HuH-7.5 (cell line): ENCODE measurements around the gene ZBTB9.

Experiments used
- DNase-seq: peaks from one replicate; pipeline ENCODE4 v3.0.0; 2011; ENCODE audit warnings: low spot score

ZBTB9 gene, protein sequence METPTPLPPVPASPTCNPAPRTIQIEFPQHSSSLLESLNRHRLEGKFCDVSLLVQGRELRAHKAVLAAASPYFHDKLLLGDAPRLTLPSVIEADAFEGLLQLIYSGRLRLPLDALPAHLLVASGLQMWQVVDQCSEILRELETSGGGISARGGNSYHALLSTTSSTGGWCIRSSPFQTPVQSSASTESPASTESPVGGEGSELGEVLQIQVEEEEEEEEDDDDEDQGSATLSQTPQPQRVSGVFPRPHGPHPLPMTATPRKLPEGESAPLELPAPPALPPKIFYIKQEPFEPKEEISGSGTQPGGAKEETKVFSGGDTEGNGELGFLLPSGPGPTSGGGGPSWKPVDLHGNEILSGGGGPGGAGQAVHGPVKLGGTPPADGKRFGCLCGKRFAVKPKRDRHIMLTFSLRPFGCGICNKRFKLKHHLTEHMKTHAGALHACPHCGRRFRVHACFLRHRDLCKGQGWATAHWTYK

DNA sequence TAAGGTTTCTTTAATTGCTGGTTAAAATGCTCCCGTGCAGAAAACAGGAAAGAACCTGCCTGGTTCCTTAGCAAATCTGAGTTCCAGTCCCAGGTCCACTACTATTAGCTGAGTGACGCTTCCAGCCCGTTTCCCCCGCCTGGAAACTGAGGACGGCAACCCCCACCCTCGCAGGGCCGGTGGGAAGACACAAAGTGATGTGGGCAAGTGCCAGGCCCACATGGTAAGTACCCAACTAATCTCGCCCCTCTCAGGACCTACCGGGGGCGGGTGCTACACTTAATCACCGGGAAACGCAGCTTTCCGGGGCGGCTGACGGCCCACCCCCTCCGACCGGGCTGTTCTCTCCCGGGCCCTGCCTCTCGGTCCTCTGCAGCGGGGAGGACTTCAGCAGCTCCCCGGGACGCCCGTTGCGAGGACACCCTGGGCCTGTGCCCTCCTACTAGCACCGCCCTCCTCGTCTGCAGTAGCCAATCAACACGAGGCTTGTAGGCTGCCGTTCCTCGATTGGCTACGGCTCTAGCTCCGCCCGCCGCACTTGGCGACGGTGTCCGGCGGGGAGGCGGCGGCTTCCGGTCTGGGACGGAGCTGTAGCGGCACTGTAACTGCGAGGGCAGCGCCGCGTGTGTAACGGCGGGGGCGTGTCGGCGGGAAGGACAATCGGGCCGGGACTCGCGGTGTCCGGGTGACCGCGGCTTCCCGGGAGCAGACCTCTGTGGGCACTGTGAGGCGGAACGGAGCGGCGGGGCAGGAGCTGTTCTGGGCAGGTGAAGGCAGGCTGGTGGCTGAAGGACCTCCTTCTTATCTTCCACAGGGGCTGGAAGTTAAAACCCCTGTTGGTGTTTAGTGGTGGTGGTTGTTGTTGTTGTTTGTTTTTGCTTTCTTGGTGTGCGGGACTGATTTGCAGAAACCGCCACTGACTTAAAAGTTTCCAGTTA is at the start of gene ZBTB9:
ZBTB9 (plus strand) TSS at position 568 of the 938 bp plus-strand sequence. CDS start 525 bp downstream, outside the sequence.
- DNase-seq = peak; percentile 97

DNA sequence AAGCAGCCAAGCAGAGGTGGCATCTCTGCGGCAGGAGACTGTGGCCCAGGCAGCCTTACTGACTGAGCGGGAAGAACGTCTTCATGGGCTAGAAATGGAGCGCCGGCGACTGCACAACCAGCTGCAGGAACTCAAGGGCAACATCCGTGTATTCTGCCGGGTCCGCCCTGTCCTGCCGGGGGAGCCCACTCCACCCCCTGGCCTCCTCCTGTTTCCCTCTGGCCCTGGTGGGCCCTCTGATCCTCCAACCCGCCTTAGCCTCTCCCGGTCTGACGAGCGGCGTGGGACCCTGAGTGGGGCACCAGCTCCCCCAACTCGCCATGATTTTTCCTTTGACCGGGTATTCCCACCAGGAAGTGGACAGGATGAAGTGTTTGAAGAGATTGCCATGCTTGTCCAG is 49.5 kb upstream of the ZBTB9 start:
- DNase-seq = no peak

DNA sequence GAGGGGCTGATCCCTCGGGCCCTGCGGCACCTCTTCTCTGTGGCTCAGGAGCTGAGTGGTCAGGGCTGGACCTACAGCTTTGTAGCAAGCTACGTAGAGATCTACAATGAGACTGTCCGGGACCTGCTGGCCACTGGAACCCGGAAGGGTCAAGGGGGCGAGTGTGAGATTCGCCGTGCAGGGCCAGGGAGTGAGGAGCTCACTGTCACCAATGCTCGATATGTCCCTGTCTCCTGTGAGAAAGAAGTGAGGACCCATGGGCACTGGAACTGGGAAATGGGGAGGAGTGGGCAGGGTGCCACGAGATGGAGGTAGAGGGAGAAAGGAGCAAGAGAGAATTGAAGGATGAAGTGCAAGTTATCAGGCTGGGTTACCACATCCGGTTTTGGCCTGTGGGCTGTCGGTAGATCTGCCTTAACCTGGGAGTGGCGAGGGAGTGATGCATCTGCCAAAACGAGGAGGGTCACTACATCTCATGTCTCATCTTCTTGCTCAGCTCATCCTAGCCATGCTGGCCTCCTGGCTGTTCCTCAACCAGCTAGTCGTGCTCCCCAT is 48.9 kb upstream of the ZBTB9 start:
- DNase-seq = no peak

DNA sequence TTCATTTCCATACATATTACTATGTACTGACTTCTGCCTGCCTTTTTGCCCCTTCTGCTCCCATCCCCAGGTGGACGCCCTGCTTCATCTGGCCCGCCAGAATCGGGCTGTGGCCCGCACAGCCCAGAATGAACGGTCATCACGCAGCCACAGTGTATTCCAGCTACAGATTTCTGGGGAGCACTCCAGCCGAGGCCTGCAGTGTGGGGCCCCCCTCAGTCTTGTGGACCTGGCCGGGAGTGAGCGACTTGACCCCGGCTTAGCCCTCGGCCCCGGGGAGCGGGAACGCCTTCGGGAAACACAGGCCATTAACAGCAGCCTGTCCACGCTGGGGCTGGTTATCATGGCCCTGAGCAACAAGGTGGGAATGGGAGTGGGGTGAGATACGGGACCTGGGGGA is 48.2 kb upstream of the ZBTB9 start:
- no peak for DNase-seq

DNA sequence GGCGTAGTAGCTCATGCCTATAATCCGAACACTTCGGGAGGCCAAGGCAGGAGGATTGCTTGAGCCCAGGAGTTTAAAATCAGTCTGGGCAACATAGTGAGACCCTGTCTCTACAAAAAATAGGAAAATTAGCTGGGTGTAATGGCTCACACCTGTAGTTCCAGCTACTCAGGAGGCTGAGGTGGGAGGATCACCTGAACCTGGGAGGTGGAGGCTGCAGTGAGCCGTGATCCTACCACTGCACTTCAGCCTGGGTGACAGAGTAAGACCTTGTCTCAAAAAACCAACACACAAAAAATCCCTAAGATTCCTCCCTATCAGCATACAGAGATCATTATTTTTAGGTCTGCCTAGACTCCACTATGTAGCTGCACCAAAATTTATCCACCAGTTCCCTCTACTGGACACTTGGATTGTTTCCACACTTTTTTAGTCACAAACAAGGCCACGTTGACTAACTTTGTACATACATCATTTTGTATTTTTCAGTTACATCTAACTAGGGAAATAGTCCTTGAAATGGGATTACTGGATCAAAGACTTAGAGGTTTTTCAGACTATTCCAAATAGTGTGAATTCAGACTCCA is 47.2 kb upstream of the ZBTB9 start:
- DNase-seq = no peak

DNA sequence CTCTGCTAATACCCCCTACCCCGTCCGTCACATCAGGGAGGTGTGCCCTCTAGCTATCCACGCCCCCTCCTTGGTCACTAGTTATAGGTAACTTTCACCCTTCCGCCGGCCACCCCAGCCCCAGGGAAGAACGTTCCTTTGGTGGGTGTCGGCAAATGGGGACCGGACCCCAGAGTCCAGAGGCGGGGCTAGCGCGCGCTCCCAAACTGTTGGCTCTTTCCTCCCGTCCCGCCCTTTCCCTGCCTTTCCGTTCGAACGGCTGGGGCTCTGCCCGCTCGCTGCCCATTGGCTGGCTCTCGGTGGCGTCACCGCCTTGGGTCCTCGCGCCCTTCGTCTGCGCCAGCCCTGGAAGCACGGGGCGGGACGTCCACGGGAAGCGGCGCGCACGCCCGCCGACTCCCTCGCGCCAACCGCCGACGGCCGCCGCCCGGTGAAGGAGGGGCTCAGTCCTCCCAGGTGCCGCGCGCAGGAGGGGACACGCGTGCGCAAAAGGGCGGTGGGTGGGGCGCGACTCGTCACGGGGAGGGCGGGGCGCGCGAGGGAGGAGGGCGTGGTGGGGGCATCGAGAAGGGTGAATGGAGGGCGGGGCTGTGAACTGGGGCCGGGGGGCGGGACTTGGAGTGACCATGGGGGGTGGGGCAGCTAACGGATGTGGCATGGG is 44.2 kb upstream of the ZBTB9 start:
- peak; percentile 86 for DNase-seq

DNA sequence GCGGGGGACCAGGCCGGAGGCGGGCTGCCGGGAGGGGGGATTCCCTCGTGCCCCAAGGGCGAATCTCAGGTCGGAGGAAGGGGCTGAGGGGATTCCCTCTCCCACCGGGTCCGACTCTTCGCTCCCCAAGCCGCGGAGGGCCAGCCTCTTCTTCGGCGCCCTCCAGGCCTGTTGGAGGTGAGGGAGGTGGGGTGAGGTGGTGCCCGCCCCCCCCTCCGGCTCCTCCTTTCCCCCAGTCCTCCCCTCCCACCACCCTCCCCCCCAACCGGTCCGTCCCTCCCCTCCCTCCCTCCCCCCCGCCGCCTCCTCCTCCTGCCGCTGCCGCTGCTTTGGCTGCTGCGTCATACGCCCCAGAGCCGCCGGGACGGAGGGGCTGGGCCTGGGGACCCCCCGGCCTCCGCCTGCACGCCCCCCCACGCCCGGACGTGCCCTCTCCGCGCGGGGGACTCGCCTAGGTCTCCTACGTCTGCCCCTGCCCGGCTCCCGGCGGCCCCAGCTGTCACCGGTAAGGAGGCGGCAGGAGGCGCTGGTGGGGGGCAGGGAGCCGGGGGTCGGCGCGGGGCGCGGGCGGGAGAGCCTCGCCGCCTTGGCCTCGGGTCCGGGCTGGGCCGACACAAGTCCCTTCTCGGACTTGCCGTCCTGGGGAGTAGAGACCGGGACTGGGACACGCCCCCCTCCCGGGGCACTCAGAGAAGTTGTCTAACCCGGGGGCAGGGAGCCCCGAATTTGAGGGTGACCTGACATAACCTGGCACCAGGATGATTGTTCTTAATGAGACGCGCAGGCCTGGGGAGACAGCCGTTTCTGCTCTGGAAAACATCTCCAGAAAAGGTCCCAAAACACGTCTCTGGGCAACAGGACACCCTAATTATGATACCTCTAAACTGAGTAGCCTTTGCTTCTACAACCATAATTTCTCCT is 43.4 kb upstream of the ZBTB9 start, which contains the start of gene PHF1:
PHF1 (plus strand) TSS at position 304 of the 921 bp plus-strand sequence. CDS start 1,250 bp downstream, outside the sequence.
- peak; percentile 68 for DNase-seq

DNA sequence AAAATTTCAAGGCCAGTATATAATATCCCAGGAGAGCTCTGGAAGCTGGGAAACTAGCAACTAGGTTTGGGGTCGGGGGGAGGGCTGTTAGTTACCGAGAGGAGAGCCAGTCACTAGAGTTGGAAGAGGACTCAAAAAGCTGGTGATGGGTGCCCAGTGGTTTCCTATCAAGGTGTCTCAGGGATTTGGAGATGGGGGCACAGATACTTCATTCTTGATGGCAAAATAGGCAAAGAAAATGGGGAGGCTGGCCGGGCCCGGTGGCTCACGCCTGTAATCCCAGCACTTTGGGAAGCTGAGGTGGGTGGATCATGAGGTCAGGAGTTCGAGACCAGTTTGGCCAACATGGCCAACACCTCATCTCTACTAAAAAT is 42.8 kb upstream of the ZBTB9 start:
- no peak for DNase-seq

DNA sequence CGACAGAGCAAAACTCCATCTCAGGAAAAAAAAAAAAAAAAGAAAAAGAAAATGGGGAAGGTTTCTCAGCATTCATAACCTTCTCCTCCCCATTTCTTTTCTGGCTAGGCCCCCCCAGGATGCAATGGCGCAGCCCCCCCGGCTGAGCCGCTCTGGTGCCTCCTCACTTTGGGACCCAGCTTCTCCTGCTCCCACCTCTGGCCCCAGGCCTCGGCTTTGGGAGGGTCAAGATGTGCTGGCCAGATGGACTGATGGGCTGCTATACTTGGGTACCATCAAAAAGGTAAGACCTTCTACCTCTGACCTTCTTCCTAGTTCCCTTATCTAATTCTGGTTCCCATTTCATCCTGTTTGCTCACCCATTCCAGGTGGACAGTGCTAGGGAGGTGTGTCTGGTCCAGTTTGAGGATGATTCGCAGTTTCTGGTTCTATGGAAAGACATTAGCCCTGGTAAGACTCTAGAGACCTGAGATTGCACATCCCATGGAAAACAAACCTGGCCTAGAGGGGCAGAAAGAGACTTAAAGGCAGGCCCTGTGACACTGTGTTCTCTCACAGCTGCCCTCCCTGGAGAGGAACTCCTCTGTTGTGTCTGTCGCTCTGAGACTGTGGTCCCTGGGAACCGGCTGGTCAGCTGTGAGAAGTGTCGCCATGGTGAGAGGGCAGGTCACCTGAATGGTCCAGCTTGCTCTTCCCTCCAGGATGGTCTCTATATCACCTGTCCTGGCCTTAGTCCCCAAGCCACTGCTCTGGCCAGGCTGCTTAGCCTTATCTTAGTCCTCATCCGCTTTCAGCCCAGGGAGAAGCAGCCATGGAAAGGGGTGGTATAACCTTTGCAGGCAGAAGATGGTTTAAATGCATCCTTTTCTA is 42.0 kb upstream of the ZBTB9 start:
- no peak for DNase-seq

DNA sequence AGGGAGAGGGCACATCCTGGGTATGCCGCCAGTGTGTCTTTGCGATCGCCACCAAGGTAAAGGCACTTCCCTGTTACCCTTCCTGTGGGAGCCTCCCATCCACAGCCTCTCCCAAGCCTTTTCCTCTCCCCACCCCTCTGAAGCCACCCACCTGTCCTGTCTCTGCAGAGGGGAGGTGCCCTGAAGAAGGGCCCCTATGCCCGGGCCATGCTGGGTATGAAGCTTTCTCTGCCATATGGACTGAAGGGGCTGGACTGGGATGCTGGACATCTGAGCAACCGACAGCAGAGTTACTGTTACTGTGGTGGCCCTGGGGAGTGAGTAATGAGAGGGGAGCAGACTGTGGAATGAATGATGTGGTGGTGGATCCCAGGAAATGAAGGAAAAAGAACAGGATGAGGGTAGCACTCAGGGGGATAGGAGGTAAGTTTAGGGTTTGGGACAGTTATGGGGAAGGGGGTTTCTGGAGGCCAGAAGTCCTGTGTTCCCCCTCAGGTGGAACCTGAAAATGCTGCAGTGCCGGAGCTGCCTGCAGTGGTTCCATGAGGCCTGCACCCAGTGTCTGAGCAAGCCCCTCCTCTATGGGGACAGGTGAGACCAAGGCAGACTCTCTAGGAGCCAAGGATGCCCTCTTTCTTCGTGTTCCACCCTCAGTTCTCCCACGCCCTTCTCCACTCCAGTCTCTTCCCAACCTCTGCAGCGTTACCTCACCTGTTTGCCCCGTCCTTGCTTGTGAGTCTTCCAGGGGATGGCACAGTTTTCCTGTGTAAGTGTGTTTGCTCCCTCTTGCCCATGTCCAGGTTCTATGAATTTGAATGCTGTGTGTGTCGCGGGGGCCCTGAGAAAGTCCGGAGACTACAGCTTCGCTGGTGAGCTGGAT is 40.9 kb upstream of the ZBTB9 start:
- DNase-seq = no peak

DNA sequence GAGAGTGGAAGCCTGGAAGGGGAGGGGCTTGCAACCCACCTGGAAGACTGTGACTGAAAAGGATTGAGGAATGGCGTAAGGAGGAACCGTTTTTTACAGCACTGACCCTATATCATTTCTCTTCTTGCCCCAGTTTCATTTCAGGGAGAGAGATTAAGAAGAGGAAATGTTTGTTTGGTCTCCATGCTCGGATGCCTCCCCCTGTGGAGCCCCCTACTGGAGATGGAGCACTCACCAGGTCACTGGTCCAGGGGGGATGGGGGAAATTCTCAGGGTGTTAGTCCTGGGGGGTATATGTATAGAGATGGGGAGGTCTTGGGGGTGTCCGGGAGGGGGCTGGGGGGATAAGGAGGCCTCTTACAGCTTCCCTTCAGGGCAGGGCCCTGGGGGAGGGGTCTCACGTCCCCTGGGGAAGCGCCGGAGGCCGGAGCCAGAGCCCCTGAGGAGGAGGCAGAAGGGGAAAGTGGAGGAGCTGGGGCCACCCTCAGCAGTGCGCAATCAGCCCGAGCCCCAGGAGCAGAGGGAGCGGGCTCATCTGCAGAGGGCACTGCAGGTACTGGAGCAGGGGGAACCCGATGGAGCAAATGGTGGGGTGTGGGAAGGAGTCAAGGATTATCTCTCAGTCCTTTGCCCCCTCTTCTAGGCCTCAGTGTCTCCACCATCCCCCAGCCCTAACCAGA is 39.6 kb upstream of the ZBTB9 start:
- DNase-seq = no peak

DNA sequence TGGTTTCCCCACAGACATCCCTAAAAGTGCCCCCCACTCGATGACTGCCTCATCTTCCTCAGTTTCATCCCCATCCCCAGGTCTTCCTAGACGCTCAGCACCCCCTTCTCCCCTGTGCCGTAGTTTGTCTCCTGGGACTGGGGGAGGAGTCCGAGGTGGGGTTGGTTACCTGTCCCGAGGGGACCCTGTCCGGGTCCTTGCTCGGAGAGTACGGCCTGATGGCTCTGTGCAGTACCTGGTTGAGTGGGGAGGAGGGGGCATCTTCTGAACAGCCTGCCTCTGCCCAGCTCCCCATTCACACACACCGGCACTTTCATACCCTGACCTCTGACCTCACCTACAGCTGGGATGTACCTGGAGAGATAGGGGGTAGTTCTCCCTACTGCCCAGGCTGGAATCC is 38.5 kb upstream of the ZBTB9 start:
- no peak for DNase-seq

DNA sequence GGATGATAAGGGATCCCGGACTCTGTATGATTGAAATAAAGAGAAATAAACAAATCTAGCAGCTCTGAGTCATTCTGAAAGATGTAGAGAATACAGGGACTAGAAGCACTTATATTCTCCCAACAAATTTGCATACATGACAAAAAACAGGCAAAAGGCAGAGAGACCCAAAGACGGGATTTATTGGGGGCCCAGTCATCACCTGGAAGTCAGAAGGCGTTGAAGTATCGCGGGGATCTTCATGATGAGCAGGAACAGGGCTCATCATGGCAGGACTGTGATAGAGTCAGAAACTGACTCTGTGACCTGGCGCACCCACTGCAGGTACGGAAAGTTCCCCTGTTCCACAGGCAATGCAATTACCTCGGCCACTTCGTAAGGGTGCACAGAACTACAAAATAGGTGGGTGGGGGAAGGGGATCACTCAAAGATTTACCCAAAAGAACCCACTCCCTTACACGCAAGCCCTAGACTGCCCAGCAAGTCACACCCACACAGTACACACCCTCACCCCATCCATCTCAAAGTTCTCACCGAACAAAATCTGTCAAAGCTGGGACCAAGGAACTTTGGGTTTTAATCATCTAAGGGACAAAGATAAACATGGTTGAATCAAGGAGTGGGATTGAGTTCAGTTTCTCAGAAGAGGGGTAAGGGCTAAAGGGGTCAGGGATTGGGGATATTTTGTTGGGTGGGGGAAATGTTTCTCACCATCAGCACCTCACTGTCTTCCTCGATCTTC is 37.8 kb upstream of the ZBTB9 start:
- no peak for DNase-seq

DNA sequence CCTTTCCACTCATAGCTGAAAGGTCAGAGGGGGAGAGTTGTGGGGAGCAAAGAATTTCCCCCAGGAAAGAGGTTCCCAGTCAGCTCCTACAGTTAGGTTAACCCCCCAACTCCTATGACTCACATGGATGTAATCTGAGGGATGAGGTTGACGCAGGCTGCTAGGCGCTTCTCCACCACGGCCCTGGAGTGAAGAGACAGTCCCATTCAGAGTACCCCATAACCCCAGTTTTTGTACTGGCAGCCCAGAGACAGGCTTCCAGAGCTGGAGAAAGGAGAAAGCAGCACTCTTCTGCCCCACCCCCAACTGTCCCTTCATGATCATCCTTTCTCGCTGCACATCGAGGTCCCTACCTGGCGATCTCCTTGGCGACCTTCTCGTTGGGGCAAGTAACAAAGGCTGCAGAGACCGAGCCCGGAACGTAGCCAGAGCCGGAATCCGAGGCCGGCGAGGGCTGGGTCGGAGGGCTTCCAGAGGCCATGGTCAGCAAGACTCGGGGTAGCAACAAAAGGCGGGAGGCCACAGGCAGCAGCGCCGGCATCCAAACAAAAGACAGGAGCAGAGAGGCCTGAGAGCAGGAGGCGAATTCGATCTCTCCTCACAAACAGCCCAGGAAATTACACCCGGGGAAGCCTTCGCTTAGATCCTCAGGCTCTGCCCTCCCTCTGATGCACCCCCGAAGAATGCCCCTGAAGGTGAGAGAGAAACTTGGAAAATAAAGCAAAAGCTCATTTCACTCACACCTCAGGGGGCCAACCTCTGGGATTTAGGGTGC is 37.1 kb upstream of the ZBTB9 start:
- DNase-seq = no peak

DNA sequence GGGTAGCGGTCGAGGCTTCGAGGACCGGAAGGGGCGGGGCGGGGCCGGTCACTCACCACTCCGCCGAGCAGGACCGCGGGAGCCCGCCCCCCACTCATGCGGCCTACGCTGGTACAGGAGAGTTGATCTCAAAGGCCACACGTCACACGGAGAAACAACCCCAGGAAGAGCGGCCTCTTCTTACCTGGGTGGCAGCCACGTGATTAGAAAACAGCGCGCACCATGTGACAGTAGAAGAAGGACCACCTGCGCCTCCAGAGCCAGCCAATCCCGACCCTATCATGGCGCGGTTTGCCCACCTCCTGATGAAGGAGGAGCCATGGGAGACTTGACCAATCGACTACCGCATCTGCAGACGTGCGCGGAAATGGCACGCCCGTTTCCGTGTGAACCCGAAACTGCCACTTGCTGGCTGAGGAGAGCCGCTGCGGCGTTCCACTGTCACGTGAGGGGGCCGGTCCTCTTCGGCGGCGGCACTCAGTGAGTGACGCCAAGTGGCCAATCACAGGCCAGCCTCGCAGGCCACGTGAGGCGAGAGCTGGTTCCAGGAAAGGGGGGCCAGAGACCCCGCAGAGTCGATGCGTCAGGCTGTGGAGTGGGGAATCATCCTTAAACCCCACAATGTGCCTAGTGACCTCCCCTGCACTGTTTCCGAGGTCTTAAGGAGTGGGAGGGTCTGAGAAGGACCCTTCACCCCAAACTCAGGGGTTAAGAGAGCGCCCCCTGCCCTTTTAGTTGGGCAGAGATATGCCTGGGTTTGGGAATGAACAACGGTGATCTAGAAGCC is 36.3 kb upstream of the ZBTB9 start, which contains the start of gene CUTA:
CUTA (minus strand) TSS at position 205 of the 787 bp plus-strand sequence; CDS start at position 98, 107 bp downstream.
- peak; percentile 87 for DNase-seq
